NCI-H345 (cell line): Measurements from ENCODE around the gene NR1I3.
"Not testable (repeated sequence)": the region's sequence is repeated elsewhere in the genome, so short reads cannot be mapped to it uniquely, and the experiment has no call there.

Experiments used
- DNase-seq: peaks from one replicate; lab custom pipeline; 2025; lab: John Stamatoyannopoulos, UW

Gene NR1I3

GRCh38 chr1:161238039-161238473, at the start of gene NR1I3:
Gene NR1I3 (minus strand): TSS chr1:161238203. CDS start chr1:161236565, 1,638 bp downstream.
- no peak for DNase-seq

DNA sequence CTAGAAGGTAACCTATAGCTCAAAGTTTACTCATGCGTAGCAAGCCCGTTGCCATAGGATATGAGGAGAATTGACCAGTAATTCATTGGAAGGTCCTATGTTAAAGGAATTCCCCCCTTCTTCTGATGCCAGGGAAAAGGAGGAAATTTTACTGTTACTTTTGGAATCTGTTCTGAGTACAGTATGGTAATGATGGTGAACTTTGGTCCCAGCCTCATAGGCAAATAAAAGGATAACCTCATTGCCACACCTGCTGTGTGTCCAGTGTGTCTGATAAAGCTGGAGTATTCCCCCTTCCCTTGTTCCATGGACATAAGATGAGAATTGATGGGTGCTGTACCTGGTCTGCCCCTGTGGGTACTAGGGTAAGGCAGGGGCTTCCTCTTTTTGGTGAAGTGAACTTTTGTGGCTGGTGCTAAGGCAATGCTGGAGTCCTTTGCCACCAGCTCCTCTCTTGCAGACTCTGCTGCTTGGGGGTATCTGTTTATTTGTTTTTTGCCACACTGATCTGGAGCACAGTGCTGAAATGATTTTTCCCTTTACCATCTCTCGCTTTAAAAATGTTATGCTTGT, 49.6 kb upstream of the NR1I3 start:
- DNase-seq, result no peak

GRCh38 chr1:161285521-161285920, 47.5 kb upstream of the NR1I3 start:
- DNase-seq, result no peak

DNA sequence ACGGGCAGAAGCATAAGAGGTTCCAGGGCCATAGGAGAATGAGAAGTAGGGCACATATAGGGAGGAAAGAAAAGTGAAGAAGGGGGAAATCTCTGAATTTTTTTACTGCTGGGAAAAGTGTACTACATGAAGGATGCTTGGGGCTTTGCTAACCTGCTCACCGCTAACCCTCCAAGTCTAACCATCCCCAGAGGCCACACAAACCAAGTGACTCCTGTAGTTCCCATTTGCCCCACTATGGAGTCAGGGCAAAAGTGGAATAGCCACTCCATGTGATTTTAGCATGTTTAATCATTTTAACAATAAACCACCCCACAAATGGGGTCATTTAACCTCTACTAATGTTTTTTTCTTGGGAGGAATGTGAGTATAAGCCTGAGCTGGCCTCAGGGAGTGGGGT, 47.1 kb upstream of the NR1I3 start:
- DNase-seq, result no peak

- no peak for DNase-seq
These were observed 45.0 kb upstream of the NR1I3 start for GRCh38 chr1:161282991-161283390.

GRCh38 chr1:161274874-161275273, 36.9 kb upstream of the NR1I3 start:
- no peak for DNase-seq

GRCh38 chr1:161273402-161273801, 35.4 kb upstream of the NR1I3 start:
- no peak for DNase-seq

DNA sequence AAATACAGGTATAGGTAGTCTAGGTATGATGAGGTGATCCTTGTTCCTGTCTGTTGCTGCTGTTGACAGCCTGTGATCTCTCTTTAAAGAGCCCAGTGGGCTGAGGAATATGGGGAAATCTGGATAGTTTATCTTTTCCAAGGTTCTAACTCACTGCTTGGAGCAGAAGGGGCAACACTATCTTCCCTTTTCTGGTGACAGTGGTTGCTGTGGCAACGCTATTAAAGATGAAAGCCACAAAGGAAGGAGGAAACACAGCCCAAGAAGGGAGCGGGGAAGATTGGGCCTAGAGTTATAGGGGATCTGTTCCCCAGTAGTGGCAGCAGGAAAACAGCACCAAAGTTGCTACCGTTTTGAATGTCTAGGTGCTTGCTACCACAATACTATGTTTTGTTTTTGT, 29.3 kb upstream of the NR1I3 start:
- DNase-seq, result no peak

DNA sequence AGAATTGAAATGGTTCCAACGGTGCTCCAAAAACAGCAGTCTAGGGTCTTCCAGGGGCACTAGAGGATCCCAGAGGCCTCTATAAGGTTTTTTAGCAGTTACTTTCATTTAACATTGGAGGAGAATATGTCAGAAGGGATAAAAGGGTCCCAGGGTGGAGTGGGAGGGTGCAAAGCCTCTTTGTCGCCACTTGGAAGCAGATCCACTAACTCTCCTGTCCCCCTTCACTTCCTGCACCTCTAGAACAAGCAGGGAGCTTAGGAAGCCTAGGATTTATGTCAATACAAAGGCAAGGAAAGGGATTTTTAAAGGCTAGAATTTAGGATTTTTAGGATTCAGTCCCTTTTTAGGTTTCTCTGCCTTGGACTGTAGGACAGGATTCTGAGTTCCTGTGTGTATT, 28.8 kb upstream of the NR1I3 start:
- DNase-seq, result no peak

DNA sequence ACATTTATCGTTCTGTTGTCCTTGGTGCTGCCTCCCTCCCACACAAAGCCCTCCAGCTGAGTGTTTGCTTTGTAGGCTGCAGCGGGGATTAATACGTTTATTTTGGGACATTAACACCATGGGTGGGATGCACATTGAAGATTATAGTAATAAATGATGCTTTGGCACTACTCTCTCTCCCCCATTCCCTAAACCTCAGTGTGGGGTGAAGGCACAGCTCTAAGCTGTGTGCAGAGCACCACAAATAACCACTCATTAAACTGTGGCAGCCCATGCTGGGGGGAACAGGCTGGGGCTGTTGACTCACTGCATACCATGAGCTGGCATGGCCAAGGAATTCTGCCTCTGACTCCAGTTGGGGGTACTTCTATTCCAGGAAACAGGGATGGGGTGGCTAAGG, 28.2 kb upstream of the NR1I3 start:
- no peak for DNase-seq

DNA sequence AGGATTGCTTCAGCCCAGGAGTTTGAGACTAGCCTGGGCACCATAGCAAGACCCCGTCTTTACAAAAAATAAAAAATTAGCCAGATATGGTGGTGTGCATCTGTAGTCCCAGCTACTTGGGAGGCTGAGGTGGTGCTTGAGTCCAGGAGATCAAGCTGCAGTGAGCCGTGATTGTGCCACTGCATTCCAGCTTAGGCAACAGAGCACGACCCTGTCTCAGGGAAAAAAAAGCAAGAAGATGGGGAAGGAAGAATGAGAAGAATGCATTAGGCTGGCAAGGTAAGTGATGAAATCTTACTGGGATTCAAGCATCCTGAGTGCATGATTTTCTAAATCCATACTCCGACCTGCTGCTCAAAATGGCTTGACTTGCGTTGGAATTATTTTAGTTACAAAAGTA, 27.3 kb upstream of the NR1I3 start:
- no peak for DNase-seq

- peak; percentile 16 for DNase-seq
These were observed 23.5 kb upstream of the NR1I3 start for GRCh38 chr1:161261261-161262235.

DNA sequence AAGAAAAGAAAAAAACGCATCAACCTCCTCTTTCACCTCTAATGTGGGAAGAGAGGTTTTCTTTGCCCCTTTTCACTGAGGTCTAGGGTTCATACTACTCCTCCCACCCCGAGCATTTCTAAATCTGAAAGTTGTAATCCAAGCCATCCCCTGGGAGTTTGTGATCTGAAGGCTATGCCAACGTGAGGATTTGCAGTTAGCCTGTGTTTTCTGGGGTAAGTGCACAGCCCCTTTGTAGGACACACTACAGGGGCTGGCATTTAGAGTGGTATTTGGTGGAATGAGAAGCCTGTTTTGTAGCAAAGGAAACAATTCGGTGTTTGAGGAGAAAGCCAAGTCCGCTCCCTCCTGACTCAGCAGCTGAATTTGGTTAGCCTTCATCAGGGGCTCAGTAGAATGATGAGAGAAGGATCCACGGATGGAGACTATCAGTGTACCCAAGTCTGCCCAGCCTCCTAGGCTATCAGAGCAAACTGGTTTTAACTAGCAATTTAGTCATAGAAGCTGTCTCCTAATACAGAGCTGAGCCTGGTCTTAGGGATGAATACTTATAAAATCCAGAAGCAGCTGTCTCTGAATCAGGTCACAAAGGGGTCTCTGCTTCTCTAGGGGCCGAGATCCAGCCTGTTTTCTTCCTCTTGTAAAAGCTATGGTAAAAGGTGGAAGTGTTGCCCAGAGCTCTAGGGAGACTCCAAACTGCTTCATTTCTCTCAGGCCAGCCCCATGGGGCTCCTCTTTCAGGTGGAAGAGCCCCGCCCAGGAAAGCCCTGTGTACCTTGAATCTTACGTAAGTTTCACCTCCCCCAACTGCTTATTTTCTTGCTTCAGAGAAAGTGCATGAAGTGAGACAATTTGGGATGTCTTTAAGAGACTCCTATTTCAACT, 22.6 kb upstream of the NR1I3 start:
- DNase-seq, result no peak

- no peak for DNase-seq
These were observed 21.8 kb upstream of the NR1I3 start for GRCh38 chr1:161259765-161260164.

DNA sequence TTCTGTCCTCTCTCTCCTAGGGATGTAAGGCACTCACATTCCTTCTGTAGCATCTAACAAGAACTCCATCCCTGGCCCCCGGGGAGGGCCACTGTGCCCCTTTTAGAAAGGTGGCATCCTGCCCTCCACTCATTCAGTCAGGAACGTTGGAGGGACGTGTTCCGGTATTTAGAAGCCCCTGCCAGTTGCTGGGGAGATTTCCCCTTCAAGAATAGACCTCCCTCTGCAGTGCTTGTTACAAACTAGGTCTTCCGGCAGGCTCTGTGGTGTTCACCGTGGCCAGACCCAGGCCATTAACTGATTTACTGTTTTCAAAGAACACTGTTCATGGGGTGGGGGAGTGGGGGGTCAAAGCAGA, 21.3 kb upstream of the NR1I3 start:
- DNase-seq, result no peak

DNA sequence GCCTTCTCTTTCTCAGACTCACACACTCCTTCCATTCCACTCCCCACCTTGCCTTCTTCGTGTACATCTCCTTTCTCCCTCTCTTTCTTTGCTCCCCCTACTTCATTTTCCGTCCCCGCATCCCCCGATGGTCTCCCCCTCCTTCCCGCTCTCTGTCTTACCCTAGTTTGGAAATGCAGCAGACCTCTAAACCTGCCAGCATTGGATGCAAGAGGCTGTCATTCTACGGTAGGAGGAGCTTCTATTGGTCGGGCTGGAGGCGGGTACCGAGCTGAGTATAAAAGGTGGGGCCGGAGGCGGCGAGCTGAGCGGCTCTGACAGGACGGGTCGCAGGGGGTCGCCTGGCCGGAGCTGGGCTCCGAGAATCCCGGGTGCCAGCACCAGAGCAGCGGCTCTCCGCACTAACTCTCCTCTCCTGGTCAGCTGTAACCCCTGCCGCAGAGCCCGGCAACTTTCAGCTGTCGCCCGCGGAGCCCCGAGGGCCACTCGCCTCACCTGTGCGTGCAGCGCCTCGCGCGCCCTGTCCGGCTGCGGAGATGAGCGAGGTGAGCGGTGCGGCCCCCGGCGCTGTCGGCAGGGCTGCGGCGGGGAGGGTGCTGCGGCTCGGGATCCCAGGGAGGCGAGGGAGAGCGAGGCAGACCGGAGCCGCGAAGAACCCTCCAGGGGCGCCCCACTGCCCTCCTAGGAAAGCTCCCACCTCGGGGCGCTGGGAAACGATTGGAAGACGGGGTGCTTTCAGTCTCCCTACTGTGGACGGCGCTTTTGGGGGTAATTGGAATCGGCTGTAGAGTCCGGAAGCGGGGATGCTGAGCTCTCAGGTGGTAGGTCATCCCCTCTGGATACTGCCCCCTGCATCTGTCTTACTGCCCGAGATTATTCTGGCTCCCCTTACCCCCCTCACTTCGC, 20.7 kb upstream of the NR1I3 start, which contains the start of gene PCP4L1:
Gene PCP4L1, plus strand, starts transcription at position 307 of the 906 bp plus-strand sequence. Its CDS starts 230 bp downstream, at position 537.
- DNase-seq, result peak; percentile 59

- DNase-seq, result not testable (repeated sequence)
These were observed 19.1 kb upstream of the NR1I3 start for GRCh38 chr1:161257109-161257508.

- not testable (repeated sequence) for DNase-seq
These were observed 18.0 kb upstream of the NR1I3 start for GRCh38 chr1:161255955-161256520.

DNA sequence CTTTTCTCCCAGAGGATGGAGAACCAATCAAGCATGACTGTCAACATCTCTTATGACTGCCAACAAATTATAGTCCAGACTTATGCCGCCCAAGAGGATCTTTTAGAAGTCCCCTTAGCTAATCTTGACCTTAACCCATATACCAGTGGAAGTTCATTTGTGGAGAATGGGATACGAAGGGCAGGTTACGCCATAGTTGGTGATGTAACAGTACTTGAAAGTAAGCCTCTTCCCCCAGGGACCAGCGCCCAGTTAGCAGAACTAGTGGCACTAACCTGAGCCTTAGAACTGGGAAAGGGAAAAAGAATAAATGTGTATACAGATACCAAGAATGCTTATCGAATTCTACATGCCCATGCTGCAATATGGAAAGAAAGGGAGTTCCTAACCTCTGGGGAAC, 17.3 kb upstream of the NR1I3 start:
- not testable (repeated sequence) for DNase-seq

- DNase-seq, result no peak
These were observed 13.6 kb upstream of the NR1I3 start for GRCh38 chr1:161251579-161251978.

DNA sequence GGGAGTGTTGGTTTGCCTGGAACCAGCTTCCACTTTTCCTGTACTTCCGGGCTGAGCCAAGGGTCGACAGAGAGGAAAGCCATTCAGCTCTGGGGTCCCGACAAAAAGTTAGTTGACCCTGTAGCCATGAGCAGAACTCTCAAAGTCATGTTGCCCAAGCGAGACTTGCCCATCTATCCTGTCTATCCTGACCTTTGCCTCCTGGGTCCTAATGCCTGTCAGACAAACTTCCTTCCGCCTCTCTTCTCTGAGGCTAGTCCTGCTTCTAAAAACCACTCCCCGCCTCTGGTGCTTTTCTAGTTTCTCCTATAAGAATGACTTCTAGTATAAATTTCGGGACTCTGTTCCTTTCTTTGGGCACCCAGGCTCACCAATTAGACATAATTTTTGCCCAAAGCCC, 12.8 kb upstream of the NR1I3 start:
- no peak for DNase-seq
